Stimulated activated CD8-positive, alpha-beta memory T cell treated with anti-CD3 and anti-CD28 coated beads, Interleukin-2, amount 100 ng/mL, for 48 hours (primary cell): ENCODE results near the gene GPR146.

ENCODE experiments used
- DNase-seq, 2 donors: peaks; one replicate each; pipeline ENCODE4 v3.0.0-alpha.2; 2020; ENCODE audit warnings: low read depth in 2 of 2

Gene GPR146

GRCh38 chr7:1043552-1044188 lies 676 bp upstream of the GPR146 start:
- no peak for DNase-seq

GRCh38 chr7:1045069-1046063 lies 1.0 kb downstream of the GPR146 start:
- DNase-seq, result no peak

GRCh38 chr7:1046722-1047679 lies 2.7 kb downstream of the GPR146 start:
- DNase-seq, result no peak

- DNase-seq, result no peak
These were observed 4.8 kb downstream of the GPR146 start for GRCh38 chr7:1049006-1049741.

- DNase-seq, result no peak
These were observed 5.5 kb downstream of the GPR146 start for GRCh38 chr7:1049801-1050200.

GRCh38 chr7:1050254-1050906 lies 6.0 kb downstream of the GPR146 start:
- no peak for DNase-seq

GRCh38 chr7:1050956-1051690 lies 6.8 kb downstream of the GPR146 start:
- DNase-seq, result no peak

GRCh38 chr7:1052031-1052818 lies 7.9 kb downstream of the GPR146 start:
- DNase-seq, result no peak

- no peak for DNase-seq
These were observed 8.7 kb downstream of the GPR146 start for GRCh38 chr7:1053002-1053411.

GRCh38 chr7:1053816-1054370 lies 9.5 kb downstream of the GPR146 start:
- DNase-seq, result no peak

- no peak for DNase-seq
These were observed 10.1 kb downstream of the GPR146 start for GRCh38 chr7:1054438-1054837.

- DNase-seq, result no peak
These were observed 10.6 kb downstream of the GPR146 start for GRCh38 chr7:1054861-1055450.

GRCh38 chr7:1055491-1055955 lies 11.2 kb downstream of the GPR146 start:
- DNase-seq, result no peak

GRCh38 chr7:1055956-1056784 lies 11.8 kb downstream of the GPR146 start:
- DNase-seq, result no peak

- no peak for DNase-seq
These were observed 12.6 kb downstream of the GPR146 start for GRCh38 chr7:1056785-1057410.

- no peak for DNase-seq
These were observed 13.3 kb downstream of the GPR146 start for GRCh38 chr7:1057416-1058291.
